ENCODE data around the gene PCYOX1L.
"Not testable (repeated sequence)": the region's sequence is repeated elsewhere in the genome, so short reads cannot be mapped to it uniquely, and the experiment has no call there.

Gene PCYOX1L

DNA sequence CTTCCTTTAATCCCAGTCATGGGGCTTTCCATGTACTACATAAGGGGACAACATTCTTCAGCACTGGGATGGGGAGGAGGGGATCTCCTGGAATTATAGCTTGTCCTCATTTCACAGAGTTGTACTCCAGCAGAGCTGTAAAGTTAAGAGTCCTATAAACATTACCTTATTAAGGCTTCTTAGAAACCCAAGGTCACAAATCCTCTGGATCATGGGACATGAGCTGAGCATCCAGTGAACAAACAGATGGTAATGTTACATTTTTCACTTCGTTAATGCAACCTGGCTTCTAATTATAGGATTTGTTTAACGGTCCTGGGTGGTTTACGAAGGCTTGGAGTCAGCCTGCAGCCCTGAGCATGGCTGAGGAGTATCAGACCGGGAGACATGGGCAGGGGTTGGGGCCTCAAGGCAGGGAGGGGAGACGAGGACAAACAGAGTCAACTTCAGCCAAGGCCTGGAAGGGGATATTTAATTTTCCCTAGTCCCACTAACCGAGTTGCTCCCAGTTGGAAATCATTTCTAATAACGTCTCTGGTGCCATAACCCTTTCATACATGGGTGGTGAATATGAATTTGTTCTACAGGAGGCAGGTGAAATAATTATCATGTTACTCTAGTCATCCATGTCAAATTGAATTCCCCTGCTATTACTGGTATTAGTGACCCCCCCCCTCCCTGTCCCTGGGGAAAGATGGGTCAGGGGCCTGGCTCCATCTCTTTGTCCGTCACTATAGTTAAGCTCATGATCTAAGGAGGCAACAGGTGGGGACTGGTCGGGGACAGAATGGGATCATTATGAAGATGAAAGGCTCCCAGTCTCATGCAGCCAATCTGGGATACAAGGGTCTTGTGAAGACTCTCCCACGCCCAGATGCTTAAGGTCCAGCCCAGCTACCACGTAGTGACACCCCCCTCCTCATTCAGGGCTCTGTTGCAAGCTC is 32.0 kb downstream of the PCYOX1L start:
- no peak for DNase-seq

DNA sequence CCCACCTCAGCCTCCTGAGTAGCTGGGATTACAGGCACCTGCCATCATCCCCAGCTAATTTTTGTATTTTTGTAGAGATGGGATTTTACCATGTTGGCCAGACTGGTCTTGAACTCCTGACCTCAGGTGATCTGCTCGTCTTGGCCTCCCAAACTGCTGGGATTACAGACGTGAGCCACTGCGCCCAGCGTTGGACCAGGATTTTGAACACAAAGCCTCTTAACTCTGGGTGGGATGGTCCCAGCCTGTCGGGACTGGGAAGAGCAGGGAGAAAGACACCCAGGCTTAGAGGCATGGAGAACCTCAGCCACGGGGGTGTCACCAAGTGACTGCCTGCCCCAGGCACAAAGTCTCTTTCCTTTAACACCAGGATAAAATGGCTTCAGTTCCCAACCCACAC is 33.2 kb downstream of the PCYOX1L start:
- DNase-seq: not testable (repeated sequence)

DNA sequence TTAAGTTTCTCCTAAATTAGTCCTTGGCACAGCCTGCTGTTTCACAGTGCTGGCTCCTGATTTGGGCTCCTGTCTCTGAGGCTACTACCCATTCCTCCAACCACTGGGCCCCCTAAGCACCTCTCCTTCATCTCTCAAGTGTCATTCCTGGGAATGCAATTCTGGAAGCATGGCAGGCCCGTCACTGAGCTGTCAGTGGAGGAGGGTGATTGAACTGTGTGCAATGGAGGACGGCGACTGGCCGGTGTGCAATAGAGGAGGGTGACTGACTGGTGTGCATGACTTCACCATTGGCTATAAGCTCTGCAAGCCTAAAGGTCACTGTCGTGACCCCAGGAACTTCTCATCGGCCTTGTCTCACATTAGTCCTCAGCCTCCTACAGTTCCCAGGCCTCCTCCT is 33.7 kb downstream of the PCYOX1L start:
- DNase-seq: no peak

DNA sequence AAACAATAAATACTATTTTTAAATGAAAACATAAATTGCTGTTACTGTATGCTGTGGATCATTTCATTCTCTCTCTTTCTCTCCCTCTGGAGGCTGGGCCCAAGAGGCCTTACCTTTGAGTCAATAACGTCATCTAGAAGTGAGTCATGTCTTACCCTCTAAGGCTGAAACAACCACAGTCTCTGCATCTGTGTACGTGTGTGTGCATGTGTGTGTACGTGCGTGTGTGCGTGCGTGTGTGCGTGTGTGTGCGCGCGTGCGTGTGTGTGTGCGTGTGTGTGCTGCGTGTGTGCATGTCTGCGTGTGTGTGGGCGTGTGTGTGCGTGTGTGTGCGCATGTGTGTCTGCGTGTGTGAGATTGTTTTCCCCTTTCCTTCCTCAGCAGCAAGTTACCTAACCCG is 34.9 kb downstream of the PCYOX1L start:
- DNase-seq: no peak

DNA sequence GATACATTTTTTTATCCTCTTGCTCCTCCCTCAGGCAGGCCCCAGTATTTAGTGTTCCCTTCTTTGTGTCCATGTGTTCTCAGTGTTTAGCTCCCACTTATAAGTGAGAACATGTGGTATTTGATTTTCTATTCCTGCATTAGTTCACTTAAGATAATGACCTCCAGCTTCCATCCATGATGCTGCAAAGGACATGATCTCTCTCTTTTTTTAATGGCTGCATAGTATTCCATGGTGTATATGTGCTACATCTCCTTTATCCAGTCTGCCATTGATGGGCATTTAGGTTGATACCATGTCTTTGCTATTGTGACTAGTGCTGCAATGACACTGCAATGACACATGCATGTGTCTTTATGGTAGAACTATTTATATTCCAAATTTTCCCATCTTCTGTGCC is 37.1 kb downstream of the PCYOX1L start:
- DNase-seq: not testable (repeated sequence)

DNA sequence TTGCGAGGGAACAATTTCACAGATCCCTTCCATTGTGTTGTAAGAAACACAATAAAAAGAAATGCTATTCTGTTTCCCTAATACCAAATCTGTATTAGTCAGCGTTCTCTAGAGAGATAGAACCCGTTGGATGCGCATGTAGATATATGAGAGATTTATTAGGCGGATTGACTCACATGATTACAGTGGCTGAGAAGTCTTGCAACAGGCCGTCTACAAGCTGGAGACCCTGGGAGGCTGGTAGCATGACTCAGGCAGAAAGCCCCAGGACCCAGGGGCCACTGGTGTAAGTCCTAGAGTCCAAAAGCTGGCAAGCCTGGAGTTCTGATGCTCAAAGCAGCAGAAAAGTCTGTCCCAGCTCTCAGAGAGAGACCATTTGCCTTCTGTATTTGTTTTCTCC is 39.7 kb downstream of the PCYOX1L start:
- no peak for DNase-seq

DNA sequence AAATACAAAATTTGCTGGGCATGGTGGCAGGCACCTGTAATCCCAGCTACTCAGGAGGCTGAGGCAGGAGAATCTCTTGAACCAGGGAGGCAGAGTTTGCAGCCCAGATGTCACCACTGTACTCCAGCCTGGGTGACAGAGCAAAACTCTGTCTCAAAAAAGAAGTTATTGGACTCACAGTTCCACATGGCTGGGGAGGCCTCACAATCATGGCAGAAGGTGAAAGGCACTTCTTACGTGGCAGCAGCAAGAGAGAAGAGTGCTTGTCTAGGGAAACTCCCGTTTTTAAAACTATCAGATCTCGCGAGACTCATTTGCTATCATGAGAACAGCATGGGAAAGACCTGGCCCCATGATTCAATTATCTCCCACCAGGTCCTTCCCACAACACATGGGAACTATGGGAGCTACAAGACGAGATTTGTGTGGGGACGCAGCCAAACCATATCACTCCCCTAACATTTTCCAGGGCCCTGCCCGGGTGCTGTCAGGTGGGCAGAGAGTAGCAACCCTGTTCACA is 41.0 kb downstream of the PCYOX1L start:
- DNase-seq: not testable (repeated sequence)

DNA sequence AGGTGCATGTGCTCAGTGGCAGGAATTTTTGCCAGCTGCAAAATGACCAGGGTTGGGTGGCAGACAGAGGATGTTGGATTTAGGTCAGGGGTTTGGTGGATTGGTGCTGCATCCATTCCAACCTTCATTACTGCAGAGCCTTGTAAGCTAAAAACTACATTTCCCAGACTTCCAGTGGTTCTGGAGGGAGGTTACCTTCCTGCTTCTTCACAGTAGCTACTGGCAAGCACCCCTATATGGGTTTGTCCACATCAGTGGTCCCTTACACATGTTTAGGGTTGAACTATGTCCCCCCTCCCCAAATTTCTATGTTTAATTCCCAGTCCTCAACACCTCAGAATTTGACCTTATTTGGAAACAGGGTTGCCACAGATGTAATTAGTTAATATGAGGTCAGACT is 41.9 kb downstream of the PCYOX1L start:
- no peak for DNase-seq

DNA sequence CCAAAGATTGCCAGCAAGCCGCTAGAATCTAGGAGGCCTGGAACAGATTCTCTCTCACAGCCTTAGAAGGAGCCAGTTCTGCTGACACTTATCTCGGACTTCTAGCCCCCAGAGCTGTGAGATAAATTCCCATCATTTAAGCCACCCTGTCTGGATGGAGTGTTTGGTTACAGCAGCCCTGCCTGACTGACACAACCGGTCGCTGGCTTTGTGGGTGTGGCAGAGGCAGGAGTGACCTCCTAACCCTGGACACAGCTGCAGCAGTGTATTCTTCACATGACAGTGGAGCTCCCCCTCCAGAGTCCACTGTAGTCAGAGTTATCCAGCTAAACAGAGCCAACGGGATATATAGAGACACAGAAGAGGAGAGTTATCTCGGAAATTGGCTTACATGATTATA is 42.5 kb downstream of the PCYOX1L start:
- peak; percentile 63 for DNase-seq

DNA sequence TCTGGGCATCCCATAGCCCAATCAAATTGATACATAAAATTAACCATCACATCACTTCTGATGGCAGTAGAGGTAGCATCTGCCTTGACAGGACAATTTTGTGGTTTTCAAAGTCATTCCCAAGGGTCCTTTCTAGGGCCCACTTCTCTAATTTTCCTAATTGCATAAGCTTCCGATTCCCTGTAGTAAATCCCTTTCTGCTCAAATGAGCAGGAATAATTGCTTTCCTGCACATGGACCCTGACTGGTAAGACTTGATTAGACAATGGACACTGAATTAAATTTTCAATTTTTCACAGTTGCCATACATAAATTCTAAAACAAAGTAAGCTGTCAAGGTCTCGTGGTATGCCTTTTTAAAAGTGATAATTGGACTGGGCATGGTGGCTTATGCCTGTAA is 43.2 kb downstream of the PCYOX1L start:
- DNase-seq: no peak

DNA sequence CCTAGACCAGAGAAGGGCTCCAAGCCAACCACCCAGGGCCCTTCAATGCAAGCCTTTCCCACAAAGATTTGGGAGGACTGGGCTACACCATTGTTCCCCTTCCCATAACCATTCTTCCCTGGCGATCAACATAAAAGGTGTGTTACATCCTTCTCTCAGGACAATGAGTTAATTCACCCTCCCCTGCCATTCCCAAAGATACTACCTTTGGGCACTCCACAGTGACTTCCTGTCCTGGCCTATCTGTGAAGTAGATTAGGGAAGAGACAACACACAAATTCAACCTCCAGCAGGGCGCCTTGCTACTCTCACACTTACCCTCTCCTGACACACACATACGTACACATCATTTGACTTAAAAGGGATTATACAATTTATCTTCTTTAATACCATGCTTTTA is 44.4 kb downstream of the PCYOX1L start:
- no peak for DNase-seq

DNA sequence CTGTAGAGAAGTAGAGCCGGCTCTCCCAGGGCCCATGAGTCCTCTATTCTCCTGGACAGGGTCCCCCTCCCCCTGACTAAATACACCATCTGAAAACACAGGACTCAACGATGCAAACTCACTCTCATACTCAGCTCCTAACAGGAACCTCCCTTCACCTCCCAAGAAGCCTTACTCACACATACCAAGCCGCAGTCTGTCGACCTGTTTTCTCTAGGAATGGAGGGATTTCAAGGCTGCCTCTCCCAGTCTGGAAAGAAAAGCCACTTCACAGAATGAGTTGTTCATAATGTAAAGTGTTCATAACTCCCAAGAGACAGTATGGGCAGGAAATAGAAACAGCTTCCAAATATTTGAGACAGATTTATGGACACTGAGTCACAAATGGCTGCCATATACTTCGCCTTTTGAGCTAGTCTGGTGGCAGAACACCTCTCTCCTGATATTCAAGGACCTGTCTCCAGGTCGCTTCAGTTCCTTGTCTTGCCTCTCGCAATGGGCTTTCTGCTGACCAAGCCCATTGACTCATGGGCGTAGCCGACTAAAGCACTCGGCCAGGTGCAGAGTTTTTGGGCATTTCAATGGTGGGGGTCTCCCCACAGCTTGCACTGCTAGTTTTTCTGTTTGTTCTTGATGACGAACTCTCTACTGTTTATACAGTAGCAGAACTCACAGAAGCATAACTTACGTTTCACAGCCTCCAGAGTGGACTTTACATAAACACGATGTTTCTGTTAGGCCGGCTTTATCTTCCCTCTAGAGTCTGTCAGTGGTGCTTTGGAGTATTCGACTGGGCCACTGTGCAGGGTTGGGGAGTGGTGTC is 46.3 kb downstream of the PCYOX1L start:
- DNase-seq: no peak

DNA sequence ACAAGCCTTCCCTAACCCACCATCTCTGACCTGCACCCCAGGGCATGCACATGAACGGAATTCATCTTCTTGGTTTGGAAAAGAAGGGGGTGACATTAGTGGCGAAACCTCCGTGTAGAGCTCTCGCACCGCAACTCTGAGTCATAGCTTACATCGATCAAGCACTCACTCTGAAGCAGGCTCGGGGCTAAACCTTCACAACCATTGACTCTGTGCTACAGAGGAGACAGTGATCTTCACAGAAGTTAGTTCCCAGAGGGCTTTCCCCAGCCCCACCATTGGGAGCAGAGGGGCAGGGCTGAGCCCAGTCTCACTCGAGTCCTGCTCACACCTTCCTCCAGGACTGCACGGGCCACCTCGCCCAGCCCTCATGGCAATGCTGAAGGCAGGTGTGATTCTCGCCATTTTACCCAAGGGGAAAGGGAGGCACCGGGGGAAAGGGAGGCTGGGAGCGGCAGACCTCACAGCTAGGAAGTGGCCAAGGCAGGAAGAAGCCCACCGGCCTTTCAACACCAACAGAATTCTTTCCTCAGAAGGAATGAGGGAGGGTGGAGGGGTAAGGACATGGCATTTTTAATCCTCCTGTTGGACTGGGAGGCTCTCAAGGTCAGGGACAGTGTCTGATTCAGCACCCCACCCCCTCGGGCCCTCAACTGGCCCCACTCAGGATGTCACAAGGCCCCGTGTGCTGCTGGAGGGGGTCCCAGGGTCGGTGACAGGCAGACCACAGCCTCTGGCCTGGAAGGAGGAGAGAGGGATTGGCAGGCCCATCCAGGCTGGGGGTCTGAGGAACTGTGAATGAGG is 47.1 kb downstream of the PCYOX1L start:
- DNase-seq: no peak

DNA sequence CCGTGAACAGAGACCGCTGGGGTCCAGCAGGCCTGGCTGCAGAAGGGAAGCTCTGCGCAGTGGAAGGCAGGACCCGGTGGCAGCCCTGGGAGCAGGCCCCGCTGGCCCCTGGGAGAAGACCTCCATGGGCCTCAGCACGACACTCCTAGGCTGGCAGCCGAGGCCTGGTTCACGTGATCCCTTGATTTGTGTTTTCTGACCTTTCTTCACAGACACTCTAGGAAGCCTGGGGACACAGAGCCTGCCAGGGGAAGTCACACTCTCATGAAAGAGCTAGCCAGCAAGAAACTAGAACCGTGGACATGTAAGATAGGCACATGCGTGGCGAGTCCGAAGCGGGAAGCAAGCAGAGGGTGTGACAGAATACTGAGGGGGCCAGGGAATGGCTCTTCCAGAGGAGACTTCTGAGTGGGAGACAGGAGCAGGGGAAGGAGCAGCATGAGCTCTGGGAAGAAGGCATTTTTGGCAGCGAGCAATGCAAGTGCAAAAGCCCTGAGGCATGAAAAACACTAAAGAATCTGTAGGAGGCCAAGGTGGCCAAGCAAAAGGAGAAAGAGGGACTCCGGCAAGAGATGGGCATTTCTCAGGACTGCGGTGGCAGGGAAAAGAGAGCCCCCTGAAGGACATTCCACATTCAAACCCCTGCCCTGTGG is 47.8 kb downstream of the PCYOX1L start:
- DNase-seq: no peak

DNA sequence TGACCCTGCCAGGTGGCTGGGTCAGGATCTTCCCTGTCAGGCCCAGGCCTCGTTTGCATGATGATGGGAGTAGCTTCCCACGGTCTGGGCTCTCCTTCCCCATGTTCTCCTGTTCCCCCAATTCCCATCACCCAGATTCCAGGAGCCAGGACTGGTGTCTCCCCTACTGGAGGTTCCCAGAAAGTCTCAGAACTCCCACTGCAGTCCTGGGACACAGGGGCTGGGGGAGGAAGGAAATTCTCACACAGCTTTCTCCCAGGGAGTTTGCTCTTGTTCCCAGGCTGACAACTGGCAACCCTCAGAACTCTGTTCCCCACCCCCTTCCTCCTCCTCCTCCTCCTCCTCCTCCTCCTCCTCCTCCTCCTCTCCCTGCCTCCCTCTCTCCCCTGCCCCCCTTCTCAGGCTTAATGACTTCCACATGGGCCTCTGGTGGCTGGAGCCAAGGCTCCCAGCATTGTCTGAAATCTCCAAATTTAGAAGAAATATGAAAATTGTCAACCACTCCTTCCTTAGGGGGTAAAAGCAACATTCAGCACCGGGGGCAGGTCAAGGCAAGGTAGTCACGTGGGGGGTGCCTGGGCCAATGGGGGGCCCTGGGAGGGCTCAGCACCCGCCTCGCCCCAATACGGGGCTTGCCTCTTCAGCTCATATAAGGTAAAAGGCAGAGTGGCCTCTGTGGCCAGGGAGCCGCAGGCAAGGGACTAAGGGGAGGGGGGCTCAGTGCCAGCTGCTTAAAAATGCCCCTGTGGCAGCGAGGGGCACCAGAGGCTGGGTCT is 48.5 kb downstream of the PCYOX1L start:
- DNase-seq: peak; percentile 84

DNA sequence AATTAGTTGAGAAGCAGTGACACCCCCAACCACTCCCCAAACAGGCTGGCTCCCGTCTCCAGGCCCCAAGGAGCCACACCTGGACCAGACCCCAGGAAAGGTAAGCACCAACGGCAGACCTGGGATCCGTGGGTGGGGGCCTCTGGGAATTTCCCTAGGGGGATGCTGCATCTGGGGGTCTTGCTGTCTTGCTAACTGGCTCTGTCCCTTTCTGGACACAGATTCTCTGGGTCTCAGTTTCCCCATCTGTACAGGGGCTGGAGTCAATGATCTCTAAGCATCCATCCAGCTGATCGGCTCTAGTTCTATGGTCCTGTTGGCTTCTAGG is 49.1 kb downstream of the PCYOX1L start:
- DNase-seq: no peak

DNA sequence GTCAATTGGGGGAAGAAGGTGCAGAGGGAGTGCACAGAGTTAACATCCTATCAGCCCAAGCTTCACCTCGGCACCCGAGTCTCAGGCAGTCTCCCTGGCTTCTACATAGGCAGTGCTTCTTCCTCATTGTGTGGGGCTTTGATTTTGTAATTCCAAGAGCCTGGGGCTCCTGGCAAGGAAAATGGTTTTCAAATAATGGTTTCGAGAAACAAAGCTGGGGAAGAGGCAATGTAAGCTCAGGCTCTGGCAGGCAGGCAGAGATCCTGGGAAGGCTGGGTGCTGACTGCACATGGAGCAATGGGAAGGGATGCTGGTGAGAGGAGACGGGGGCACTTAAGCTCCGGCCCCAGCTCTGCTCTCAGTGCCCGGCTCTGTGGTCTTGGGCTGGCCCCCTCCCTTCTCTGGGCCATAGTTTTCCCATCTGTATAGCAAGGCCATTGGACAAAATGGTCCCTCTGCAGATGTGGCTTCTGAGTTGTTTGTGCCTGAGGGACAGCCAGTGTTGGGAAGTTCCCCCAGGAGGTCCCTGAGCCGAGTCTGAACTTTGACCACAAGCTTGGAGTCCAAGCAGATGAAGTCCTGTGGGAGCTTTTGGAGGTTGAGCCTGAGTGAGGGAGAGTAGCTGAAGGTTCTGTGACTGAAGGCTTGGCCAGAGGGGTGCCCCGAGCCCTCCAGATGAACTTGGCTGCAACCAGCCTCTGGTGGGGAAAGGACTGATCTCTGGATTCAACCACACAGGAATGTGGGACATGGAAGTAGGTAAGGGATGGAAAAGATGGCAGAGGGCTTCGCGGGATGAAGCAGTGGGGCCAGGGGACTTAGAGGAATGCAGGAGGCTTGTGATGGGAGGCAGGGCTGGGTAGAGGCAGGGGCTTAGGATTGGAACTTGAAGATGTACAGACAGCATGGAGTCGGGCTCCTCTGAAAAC is 49.7 kb downstream of the PCYOX1L start:
- DNase-seq: no peak

DNA sequence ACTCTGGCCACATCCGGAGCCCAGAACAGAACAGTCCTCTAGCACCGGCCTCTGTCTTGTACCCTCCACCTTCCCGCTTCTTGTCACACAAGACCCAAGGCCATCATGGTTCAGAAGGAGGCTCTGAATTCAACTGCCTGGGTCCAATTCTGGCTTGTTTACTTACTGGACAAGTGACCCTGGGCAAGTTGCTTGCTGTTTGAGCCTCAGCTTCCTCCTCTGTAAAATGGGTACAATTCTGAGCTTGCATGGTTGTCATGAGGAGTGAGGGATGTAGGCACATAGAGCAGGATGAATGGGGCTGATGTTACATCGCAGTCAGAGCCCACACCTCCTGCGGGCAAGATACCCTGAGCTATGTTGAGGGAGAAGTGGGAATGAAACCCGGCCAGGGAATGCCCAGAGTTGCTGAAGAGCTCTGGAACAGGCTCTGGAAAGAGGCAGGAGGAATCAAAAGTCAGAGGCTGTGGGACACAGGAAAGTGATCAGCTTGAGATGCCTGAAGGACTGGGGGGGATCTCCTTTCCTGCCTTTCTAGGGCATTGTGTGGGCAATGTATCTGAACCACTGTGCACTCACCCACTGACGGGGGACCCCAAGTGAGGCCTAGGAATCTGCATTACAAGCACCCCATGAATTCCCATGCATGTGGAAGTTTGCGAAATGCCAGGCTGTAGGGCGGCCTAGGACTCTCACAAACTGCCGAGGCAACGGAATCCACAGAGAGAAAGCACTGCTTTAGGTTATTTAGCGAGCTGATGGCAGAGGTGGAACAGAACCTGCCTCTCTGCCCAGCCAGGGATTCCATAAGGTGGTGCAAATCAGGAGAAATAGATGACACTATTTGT is 50.6 kb downstream of the PCYOX1L start:
- DNase-seq: no peak

DNA sequence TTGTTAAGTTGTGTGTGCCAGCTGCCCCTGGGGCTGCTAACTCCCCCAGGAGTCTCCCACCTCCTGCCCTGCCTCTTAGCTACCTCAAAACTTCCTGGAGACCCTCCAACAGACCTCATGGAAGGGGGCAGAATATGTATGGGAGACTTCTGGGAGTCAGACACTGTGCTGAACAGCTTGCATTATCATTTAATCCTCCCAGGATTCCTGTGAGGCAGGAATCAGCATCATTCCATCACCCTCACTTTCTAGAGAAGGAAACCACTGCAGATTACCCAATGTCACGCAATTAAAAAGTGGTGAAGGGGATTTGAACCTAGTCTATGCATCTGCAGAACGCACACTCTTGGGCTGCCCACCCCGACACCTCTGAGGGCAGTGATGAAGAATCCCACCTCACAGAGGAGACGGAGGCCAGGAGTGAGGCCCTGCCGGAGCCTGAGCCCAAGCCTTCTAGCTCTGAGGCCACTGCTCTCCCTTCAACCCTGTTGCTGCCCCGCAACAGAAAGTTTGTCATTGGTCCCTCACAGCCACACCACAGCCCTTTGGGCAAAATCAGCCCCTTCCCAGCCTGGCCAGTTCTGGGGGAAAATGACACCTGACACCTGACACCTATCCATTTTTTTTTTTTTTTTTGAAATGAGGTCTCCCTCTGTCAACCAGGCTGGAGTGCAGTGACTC is 51.6 kb downstream of the PCYOX1L start:
- no peak for DNase-seq
